NCI-H2029 treated with DMSO at 0.1 percent for 48 hours (cell line): ENCODE results near the gene TFDP3.

Source experiments
- DNase-seq: peaks from one replicate; lab custom pipeline; 2025; lab: John Stamatoyannopoulos, UW

Gene TFDP3

DNA sequence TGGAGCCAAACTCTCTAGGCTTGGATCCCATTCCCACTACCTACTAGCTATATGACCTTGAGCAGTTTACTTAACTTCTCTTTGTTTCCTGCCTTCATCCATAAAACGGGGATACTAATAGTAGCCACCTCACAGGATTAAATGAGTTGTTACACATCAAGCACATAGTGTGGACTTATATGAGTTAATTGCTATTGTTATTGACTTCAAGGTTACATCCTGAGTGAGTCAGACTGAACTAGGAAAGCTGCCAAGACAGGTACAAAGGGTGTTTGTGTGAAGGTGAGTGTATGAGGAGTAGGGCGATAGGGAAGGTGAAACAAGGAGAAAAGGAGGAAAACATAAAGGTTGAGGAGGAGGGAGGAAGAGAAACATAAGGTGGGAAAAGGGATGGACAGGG lies 32.2 kb downstream of the TFDP3 start:
- DNase-seq, result peak; percentile 35

- DNase-seq, result no peak
These were observed 33.0 kb downstream of the TFDP3 start for GRCh38 chrX:133185119-133185518.

GRCh38 chrX:133183806-133184205 lies 34.3 kb downstream of the TFDP3 start:
- no peak for DNase-seq

- DNase-seq, result no peak
These were observed 38.7 kb downstream of the TFDP3 start for GRCh38 chrX:133179500-133179899.

DNA sequence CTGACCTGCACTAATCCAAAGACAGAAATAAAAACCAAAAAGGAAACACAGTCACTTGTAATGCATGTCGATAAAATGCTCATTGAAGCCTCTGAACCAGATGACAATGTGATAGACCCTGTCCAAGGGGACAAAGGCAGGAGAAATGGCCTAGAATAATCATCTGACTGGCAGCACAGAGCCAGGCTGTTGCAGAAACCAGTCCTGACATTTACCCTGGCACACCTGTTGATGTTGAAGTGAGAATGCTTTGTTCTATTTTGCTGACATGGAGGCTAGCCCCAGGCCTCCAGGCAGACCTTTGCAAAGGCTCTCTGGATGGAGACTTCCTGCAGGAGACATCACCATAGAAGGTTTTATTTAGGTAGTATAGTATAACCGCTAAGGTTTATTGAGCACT lies 41.0 kb downstream of the TFDP3 start:
- no peak for DNase-seq

DNA sequence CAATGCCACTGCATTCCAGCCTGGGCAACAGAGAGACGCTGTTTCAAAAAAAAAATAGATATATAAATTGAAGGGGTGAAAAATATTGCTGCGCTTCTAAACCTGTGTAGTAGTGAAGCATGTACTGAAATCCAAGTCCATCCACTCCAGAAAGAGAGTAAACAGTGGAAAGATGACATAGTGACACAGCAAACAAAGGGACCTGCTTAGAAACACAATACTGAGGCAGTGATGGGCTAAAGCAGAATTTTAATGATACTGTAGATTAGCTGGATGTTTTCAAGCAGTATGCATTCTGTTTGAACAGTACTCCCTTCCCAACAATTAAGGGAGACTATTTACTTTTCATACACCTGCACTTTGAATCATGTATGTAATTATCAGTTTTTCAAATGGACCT lies 42.5 kb downstream of the TFDP3 start:
- peak; percentile 80 for DNase-seq

DNA sequence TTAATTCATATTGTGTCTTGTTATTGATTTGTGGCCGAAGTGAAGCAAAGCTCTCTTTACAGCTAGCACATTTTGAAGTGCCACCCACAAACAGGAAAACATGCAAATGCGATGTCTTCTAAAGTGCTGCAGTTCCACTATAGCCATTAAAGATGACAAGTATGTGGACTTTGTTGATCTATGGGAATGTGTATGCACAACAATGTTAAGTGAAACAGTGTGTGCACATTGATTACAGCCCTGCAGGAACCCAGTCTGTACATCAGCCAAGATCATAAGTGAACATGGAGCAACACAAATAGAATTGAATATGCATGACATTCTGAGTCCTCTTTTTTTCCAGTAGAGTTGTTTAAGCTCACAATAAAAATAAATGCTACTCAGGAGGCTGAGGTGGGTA lies 43.0 kb downstream of the TFDP3 start:
- DNase-seq, result peak; percentile 61

GRCh38 chrX:133171962-133172708 lies 46.0 kb downstream of the TFDP3 start:
- peak; percentile 21 for DNase-seq
